Sigmoid colon (tissue), 4 donors: ENCODE data around the gene IL36RN.

ENCODE experiments used
- EP300 ChIP-seq, 4 donors: sonication (generic); formaldehyde crosslinking; IDR thresholded peaks; one replicate each; pipeline ENCODE4 v1.6.1; 2017; ENCODE audit warnings: antibody characterized with exemption in 4 of 4
- POLR2A ChIP-seq, 2 donors: fragments of 450-650 bp; IDR thresholded peaks; one replicate each; pipeline ENCODE4 v1.6.1; 2016; ENCODE audit warnings: antibody characterized with exemption in 2 of 2, mild to moderate bottlenecking in 2 of 2, moderate library complexity in 2 of 2
- TF ChIP-seq, protein P1 (sequence below), 4 experiments: fragments of 450-650 bp in 3 of 4; fragments of 200-600 bp in 1 of 4; IDR thresholded peaks; one replicate each; pipeline ENCODE4 v1.5.1; 2016 to 2019; ENCODE audit warnings: antibody characterized with exemption in 4 of 4, mild to moderate bottlenecking in 3 of 4, moderate library complexity in 2 of 4

DNA sequence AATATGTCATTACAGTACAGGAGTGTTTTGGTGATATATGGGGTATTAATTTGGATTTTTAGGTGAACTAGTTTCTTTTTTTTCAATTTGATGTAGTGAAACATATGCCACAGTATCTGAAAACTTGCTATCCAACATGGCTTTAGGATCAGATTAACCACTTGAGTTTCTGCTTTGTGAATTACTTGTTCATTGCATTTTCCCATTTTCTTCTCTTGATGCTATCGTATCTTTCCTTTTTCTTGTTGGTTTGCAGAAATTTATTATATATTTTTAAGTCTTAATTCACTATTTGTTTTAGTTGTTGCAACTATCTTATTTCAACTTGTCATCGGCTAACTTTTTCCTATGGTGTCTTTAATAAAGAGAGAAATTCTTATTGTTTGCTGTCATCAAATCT, 44.9 kb upstream of the IL36RN start:
- no peak for TF ChIP-seq POLR2A (IDR thresholded peaks at IDR 0.05)
- TF ChIP-seq, protein P1, sequence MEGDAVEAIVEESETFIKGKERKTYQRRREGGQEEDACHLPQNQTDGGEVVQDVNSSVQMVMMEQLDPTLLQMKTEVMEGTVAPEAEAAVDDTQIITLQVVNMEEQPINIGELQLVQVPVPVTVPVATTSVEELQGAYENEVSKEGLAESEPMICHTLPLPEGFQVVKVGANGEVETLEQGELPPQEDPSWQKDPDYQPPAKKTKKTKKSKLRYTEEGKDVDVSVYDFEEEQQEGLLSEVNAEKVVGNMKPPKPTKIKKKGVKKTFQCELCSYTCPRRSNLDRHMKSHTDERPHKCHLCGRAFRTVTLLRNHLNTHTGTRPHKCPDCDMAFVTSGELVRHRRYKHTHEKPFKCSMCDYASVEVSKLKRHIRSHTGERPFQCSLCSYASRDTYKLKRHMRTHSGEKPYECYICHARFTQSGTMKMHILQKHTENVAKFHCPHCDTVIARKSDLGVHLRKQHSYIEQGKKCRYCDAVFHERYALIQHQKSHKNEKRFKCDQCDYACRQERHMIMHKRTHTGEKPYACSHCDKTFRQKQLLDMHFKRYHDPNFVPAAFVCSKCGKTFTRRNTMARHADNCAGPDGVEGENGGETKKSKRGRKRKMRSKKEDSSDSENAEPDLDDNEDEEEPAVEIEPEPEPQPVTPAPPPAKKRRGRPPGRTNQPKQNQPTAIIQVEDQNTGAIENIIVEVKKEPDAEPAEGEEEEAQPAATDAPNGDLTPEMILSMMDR (IDR thresholded peaks at IDR 0.05), result no peak
- no peak for TF ChIP-seq EP300 (IDR thresholded peaks at IDR 0.05)
